ES-I3 (cell line): ENCODE results near the gene NCKAP5.

ENCODE experiments used
- H3K36me3 ChIP-seq: 2 replicates; pipeline ENCODE4 v1.6.1; 2013; ENCODE audit warnings: mild to moderate bottlenecking, low read length, control low read depth, moderate library complexity; ENCODE audit not compliant: insufficient read depth
- H3K4me1 ChIP-seq: 2 replicates; pipeline ENCODE4 v1.6.1; 2013; ENCODE audit warnings: mild to moderate bottlenecking, control low read depth, low read length; ENCODE audit not compliant: insufficient read depth
- H3K9ac ChIP-seq: 2 replicates; pipeline ENCODE4 v1.6.1; 2013; ENCODE audit warnings: low read depth, mild to moderate bottlenecking, low read length, moderate library complexity
- H3K9me3 ChIP-seq: 2 replicates; pipeline ENCODE4 v1.6.1; 2013; ENCODE audit warnings: mild to moderate bottlenecking, low read length, moderate library complexity; ENCODE audit not compliant: control insufficient read depth, insufficient read depth

The NCKAP5 gene

GRCh38 chr2:132965460-132965859, 602.8 kb downstream of the NCKAP5 start:
- Histone ChIP-seq H3K4me1 (0 out of 2 replicates have a peak, but pooled peaks cover 3% of the 10 kb centered on the region), H3K9ac (no peak overlapping the region), H3K36me3 (no peaks in the 10 kb centered on the region), H3K9me3 (no peaks in the 10 kb centered on the region)

DNA sequence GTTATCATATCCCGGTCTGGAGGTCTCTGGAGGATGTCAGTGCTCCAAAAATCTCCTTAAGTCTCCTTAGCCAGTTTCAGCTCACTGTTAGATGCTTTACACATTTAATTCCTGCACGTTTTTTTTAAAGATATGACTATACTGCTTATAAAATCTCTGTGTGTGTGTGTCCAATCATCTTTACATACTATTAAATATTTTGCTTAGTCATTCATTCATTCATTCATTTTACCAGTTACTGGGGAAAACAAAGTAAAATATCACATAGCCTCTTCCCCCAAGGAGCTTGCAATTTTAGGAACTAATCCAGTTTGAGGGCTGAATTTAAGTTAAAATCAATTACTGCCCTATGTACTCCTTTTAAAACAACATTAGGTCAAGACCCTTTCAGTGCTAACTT, 605.1 kb downstream of the NCKAP5 start:
- Histone ChIP-seq H3K4me1 (no peaks in the 10 kb centered on the region), H3K36me3 (no peaks in the 10 kb centered on the region), H3K9me3 (no peaks in the 10 kb centered on the region), H3K9ac (no peak overlapping the region)

- Histone ChIP-seq H3K36me3 (no peaks in the 10 kb centered on the region), H3K9me3 (no peaks in the 10 kb centered on the region), H3K4me1 (no peaks in the 10 kb centered on the region), H3K9ac (no peak overlapping the region)
Measured at GRCh38 chr2:132958887-132959286, 609.4 kb downstream of the NCKAP5 start.

- H3K9ac ChIP-seq, result no peak overlapping the region
- no peaks in the 10 kb centered on the region for H3K4me1 ChIP-seq
- no peaks in the 10 kb centered on the region for H3K9me3 ChIP-seq
- H3K36me3 ChIP-seq, result no peaks in the 10 kb centered on the region
Measured at GRCh38 chr2:132955871-132956615, 612.2 kb downstream of the NCKAP5 start.

- Histone ChIP-seq H3K9me3 (no peaks in the 10 kb centered on the region), H3K4me1 (no peaks in the 10 kb centered on the region), H3K36me3 (no peaks in the 10 kb centered on the region), H3K9ac (no peak overlapping the region)
Measured at GRCh38 chr2:132953771-132954170, 614.5 kb downstream of the NCKAP5 start.

GRCh38 chr2:132951008-132951714, 617.1 kb downstream of the NCKAP5 start:
- H3K4me1 ChIP-seq, result no peaks in the 10 kb centered on the region
- H3K36me3 ChIP-seq, result no peaks in the 10 kb centered on the region
- H3K9me3 ChIP-seq, result no peaks in the 10 kb centered on the region
- no peak overlapping the region for H3K9ac ChIP-seq

DNA sequence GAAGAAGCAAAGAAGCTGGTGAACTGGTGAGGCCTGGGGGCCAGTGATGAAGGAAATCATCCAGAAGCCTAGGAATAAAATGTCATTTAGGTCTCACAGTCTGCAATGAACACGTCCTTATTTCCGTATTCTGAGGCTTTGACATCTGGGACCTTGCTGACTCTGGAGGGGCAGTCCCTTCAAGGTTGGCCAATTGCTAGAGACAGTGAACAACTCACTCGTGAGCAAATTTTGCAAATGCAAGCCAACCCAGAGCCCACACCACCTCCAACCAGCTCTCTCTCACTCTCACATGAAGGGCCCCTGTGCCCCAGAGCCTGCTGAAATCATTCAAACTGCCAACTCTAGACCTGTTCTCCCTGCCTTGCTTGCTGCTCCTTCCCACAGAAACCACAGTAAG, 619.2 kb downstream of the NCKAP5 start:
- H3K4me1 ChIP-seq, result no peaks in the 10 kb centered on the region
- H3K9ac ChIP-seq, result no peak overlapping the region
- no peaks in the 10 kb centered on the region for H3K36me3 ChIP-seq
- H3K9me3 ChIP-seq, result no peaks in the 10 kb centered on the region

- Histone ChIP-seq H3K36me3 (no peaks in the 10 kb centered on the region), H3K9ac (no peak overlapping the region), H3K4me1 (no peaks in the 10 kb centered on the region), H3K9me3 (no peaks in the 10 kb centered on the region)
Measured at GRCh38 chr2:132948211-132948610, 620.1 kb downstream of the NCKAP5 start.

GRCh38 chr2:132943829-132944228, 624.4 kb downstream of the NCKAP5 start:
- H3K36me3 ChIP-seq, result no peaks in the 10 kb centered on the region
- no peaks in the 10 kb centered on the region for H3K4me1 ChIP-seq
- H3K9me3 ChIP-seq, result no peaks in the 10 kb centered on the region

GRCh38 chr2:132941296-132942020, 626.8 kb downstream of the NCKAP5 start:
- Histone ChIP-seq H3K9ac (no peak overlapping the region), H3K36me3 (no peaks in the 10 kb centered on the region), H3K4me1 (no peaks in the 10 kb centered on the region), H3K9me3 (no peaks in the 10 kb centered on the region)

More at GRCh38 chr2:132943829-132944228, 624.4 kb downstream of the NCKAP5 start:
- no peak overlapping the region for H3K9ac ChIP-seq

DNA sequence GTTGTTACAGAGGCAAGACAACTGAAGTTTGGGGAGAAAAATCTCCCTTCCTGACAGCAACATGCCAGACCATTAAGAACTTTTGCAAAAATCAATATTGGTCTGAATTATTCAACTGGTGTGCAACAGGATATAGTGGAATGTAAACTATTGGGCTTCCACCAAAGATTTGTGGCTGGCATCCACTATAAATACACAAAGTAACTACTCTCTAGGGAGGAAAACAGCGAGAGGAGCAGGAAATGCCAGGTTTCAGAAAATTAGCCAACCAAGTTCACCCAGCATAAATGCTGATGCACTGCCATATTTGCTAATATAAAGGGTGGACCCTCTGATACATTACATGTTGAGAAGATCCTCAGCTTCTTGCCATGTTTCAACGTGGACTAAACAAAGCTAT, 630.6 kb downstream of the NCKAP5 start:
- H3K9ac ChIP-seq, result no peak overlapping the region
- no peaks in the 10 kb centered on the region for H3K4me1 ChIP-seq
- H3K9me3 ChIP-seq, result no peaks in the 10 kb centered on the region
- H3K36me3 ChIP-seq, result no peaks in the 10 kb centered on the region

DNA sequence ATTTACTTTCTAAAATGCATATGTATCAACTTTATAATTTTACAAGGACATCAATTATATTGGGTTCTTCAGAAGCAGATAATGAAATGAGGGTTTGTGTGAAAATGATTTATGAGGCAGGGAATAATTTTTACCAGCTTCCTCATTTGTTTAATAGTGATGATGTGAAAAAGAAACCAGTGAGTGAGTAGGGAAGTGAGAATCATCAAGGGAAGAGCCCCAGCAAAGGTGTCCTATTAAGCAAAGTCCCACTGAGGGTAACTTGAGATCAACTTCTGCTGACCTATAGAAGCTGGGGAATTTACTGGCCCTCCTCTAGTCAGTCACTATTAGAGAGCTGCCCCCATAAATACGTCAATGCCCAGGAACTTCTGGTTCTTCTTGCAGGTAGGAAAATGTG, 631.5 kb downstream of the NCKAP5 start:
- H3K36me3 ChIP-seq, result no peaks in the 10 kb centered on the region
- no peaks in the 10 kb centered on the region for H3K9me3 ChIP-seq
- H3K4me1 ChIP-seq, result no peaks in the 10 kb centered on the region
- no peak overlapping the region for H3K9ac ChIP-seq

DNA sequence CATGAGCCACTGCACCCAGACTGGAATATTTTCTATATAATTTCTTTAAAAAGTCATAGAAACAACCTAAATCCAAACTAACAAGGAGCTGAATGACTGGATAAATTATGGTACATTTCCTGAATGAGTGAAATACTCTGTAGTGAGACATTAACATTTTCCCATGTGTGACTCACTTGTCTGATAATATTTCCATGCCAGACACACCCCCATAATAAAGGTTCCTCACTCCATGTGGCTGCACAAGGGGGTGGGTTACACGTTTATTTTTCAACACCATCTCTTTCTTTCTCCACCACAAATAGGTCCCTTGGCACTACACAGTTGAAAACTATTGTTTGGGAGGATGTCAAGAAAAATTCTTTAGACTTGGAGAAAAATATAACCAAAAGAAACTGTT, 632.0 kb downstream of the NCKAP5 start:
- no peaks in the 10 kb centered on the region for H3K36me3 ChIP-seq
- H3K9ac ChIP-seq, result no peak overlapping the region
- H3K4me1 ChIP-seq, result no peaks in the 10 kb centered on the region
- H3K9me3 ChIP-seq, result no peaks in the 10 kb centered on the region

GRCh38 chr2:132929786-132930185, 638.5 kb downstream of the NCKAP5 start:
- Histone ChIP-seq H3K9ac (no peak overlapping the region), H3K4me1 (no peaks in the 10 kb centered on the region), H3K36me3 (no peaks in the 10 kb centered on the region), H3K9me3 (no peaks in the 10 kb centered on the region)

DNA sequence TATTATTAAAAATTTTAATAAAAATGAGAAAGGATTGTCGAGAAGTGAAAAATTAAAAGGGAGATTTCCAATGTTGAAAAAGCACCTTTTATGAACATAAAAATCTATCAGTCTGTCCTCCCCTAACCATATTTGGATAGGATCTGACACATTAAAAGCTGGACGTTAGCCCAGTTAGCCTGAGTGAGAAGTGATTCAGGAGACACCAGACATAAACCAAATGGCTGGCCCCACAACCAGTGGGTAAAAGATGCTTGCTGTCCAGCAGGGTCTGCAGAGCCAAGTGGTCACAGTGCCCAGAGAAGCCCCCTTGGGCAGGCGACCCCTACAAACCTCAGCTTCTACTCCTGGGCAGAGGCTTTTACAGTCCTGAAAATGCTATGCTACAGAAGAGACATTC, 644.5 kb downstream of the NCKAP5 start:
- no peaks in the 10 kb centered on the region for H3K9me3 ChIP-seq
- no peaks in the 10 kb centered on the region for H3K4me1 ChIP-seq
- H3K9ac ChIP-seq, result no peak overlapping the region
- no peaks in the 10 kb centered on the region for H3K36me3 ChIP-seq
